GM19397 (cell line): ENCODE results near the gene APC2.
"Not testable (repeated sequence)": the region's sequence is repeated elsewhere in the genome, so short reads cannot be mapped to it uniquely, and the experiment has no call there.

Source experiments
- ATAC-seq: cut with Tn5 transposase; IDR thresholded peaks from one replicate; pipeline ENCODE4 v1.9.1; 2021; ENCODE audit warnings: mild to moderate bottlenecking, moderate library complexity; ENCODE audit not compliant: unreplicated experiment

APC2 gene

GRCh38 chr19:1494115-1494815 lies 44.3 kb downstream of the APC2 start:
- ATAC-seq, result no peak

- ATAC-seq, result no peak
Measured at GRCh38 chr19:1495051-1495798, 45.3 kb downstream of the APC2 start.

- no peak for ATAC-seq
Measured at GRCh38 chr19:1495799-1496713, 46.1 kb downstream of the APC2 start.

- ATAC-seq, result no peak
Measured at GRCh38 chr19:1496714-1497577, 47.0 kb downstream of the APC2 start.

GRCh38 chr19:1497578-1498235 lies 47.8 kb downstream of the APC2 start:
- no peak for ATAC-seq

- ATAC-seq, result not testable (repeated sequence)
Measured at GRCh38 chr19:1499231-1499630, 49.3 kb downstream of the APC2 start.

- ATAC-seq, result no peak
Measured at GRCh38 chr19:1501200-1501595, 51.3 kb downstream of the APC2 start.

- ATAC-seq, result no peak
Measured at GRCh38 chr19:1502433-1503088, 52.6 kb downstream of the APC2 start.

- no peak for ATAC-seq
Measured at GRCh38 chr19:1503089-1503924, 53.4 kb downstream of the APC2 start.

GRCh38 chr19:1503925-1504773 lies 54.2 kb downstream of the APC2 start:
- no peak for ATAC-seq

GRCh38 chr19:1505012-1505411 lies 55.1 kb downstream of the APC2 start:
- ATAC-seq, result no peak

- ATAC-seq, result no peak
Measured at GRCh38 chr19:1505991-1506881, 56.3 kb downstream of the APC2 start.

- ATAC-seq, result no peak
Measured at GRCh38 chr19:1507192-1507660, 57.3 kb downstream of the APC2 start.

- no peak for ATAC-seq
Measured at GRCh38 chr19:1507763-1508506, 58.0 kb downstream of the APC2 start.

- ATAC-seq, result no peak
Measured at GRCh38 chr19:1508507-1508856, 58.6 kb downstream of the APC2 start.
